CD4-positive, alpha-beta T cell treated with Interleukin-4 for 1 hour (primary cell): Measurements from ENCODE around the gene PSME4.
"Not testable (repeated sequence)": the region's sequence is repeated elsewhere in the genome, so short reads cannot be mapped to it uniquely, and the experiment has no call there.

Source experiments
- DNase-seq, 2 donors: peaks; one replicate each; pipeline ENCODE4 v3.0.0-alpha.2; 2020 to 2022

The PSME4 gene

GRCh38 chr2:53827398-53828175, 143.2 kb downstream of the PSME4 start:
- no peak for DNase-seq

DNA sequence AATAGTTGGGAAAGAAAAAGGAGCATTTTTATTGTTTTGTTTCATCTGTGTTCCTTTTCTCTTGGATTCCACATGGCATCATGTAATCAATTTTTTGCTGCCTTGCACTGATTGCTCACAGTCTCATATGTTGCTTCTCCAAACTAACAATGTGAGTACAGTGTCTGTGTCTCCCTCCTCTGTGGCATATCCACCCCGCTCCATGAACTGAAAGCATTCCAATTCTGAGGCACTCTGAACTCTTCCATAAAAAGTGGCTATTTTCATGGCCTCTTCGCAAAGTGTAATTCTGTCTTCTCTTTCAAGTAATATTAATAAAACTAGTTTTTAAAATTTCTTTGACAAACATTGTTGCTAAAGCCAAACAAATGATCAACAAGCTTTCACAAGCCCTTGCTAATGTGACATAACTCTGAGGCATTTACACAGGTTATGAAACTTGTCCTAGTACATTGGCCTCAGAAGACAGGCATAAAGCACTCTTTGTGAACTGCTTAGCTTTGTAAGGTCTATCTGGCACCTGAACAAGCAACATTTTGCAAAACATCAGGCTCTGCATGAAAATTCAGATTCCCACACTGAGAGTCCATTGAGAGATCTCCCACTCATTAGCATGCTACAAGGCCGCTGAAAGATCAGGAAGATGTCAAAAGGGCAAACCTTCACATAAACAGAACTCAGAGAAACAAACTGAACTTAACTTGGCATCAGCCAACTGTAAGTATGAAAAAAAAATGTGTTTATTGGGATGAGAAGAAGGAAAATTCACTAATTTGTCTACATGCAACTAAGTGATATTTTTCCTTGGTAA, 144.0 kb downstream of the PSME4 start:
- DNase-seq = no peak

DNA sequence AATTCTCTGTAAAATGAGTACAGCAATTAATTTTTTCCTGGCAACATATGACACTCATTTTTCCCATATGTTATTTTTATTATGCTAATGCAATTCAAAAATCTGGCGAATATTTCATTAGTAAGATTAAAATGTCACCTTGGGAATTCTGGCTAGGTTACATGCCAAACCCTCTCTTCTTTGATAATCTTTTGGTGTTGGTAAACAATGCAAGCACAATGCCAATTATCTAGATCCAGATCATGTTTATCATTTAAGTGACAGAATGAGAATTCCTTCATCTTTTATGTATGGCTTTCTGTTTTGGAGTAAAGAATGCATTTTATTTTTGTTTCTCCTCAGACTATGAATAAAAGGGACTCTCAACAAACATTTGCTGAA, 144.8 kb downstream of the PSME4 start:
- DNase-seq = no peak

GRCh38 chr2:53823639-53824038, 147.2 kb downstream of the PSME4 start:
- DNase-seq = not testable (repeated sequence)

DNA sequence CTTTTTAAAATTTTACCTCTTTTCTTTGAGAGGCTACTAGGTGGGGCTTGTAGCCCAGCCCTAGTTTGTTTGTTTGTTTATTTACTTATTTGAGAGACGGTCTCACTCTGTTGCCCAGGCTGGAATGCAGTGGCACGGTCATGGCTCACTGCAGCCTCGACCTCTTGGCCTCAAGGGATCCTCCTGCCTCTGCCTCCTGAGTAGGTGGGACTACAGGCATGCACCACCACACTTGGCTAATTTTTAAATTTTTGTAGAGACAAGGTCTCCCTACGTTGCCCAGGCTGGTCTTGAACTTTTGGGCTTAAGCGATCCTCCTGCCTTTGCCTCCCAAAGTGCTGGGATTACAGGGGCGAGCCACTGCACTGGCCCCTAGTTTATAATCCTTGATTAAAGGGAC, 149.0 kb downstream of the PSME4 start:
- DNase-seq = no peak

DNA sequence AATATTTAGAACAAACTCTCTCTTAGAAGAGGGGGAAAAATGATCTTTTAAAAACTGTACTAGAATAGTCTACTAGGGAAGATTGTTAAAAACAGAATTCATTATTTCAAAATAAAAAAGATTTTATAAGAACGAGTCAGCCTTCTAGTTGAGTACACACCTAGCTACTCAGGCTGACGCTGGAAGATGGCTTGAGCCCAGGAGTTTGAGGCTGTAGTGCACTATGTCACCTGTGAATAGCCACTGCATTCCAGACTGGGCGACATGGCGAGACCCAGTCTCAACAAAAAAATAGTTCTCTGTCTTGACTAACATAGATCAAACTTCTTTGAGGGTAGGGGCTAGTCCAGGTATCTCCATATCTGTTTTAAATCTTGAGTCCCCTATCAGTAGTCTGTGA, 150.1 kb downstream of the PSME4 start:
- no peak for DNase-seq

GRCh38 chr2:53820048-53820447, 150.7 kb downstream of the PSME4 start:
- no peak for DNase-seq

- no peak for DNase-seq
Observed at GRCh38 chr2:53819634-53820033, 151.2 kb downstream of the PSME4 start.

DNA sequence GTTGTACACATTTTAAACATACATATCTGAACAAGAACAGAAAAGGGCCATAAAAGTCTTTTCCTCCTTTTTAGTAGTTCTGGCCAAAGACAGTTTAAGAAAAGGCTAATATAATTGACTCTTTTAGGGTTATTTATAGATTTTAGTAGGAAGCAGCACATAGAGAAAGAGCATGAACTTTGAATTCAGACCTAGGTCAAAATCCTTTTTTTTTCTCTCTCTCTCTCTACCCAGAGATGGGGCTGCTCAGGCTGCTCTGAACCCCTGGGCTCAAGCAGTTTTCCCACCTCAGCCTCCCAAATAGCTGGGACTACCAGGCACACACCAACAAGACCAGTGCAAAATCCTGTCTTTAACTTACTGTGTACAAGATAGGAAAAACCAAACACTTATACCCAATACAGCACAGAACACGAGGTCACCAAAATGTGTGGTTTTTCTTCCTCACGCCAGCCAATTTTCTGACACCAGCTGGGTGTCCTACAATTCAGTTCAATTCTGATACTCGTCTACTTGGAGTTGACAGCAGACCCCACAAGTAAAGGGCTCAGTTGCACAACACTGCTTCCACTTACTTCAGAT, 151.8 kb downstream of the PSME4 start:
- no peak for DNase-seq
